SK-N-MC (cell line): ENCODE measurements around the gene TBX21.

Experiments used
- EZH2 ChIP-seq: fragments of 200-600 bp; sonication (generic); IDR thresholded peaks from one replicate; pipeline ENCODE4 v1.6.1; 2017; ENCODE audit warnings: antibody characterized with exemption
- POLR2AphosphoS5 ChIP-seq: IDR thresholded peaks from 2 replicates; pipeline ENCODE4 v1.6.1; 2012; ENCODE audit warnings: mild to moderate bottlenecking, low read depth, low read length, borderline replicate concordance

- TF ChIP-seq EZH2 (no peak), POLR2AphosphoS5 (no peak)
Observed at GRCh38 chr17:47692137-47692894, 40.7 kb upstream of the TBX21 start.
